GM18498 (cell line): ENCODE measurements around the gene SLC12A5.
A peak's percentile ranks its signal among the peaks of the same experiment; 100 is the strongest.
"Not testable (repeated sequence)": the region's sequence is repeated elsewhere in the genome, so short reads cannot be mapped to it uniquely, and the experiment has no call there.

Source experiments
- ATAC-seq: cut with Tn5 transposase; IDR thresholded peaks from one replicate; pipeline ENCODE4 v1.9.1; 2021; ENCODE audit warnings: mild to moderate bottlenecking, moderate library complexity; ENCODE audit not compliant: unreplicated experiment

Gene SLC12A5

GRCh38 chr20:46028772-46029371 lies at the start of gene SLC12A5:
Gene SLC12A5 (plus strand): TSS chr20:46029215. CDS start chr20:46029345, 130 bp downstream.
- ATAC-seq, result no peak

GRCh38 chr20:45981261-45981660 lies 47.8 kb upstream of the SLC12A5 start:
- ATAC-seq, result no peak

GRCh38 chr20:45983279-45983743 lies 45.7 kb upstream of the SLC12A5 start:
- no peak for ATAC-seq

- ATAC-seq, result no peak
These were observed 43.4 kb upstream of the SLC12A5 start for GRCh38 chr20:45985573-45985972.

- ATAC-seq, result peak; percentile 56
These were observed 41.8 kb upstream of the SLC12A5 start for GRCh38 chr20:45987108-45987780.

GRCh38 chr20:45988830-45989229 lies 40.2 kb upstream of the SLC12A5 start:
- ATAC-seq, result not testable (repeated sequence)

- ATAC-seq, result no peak
These were observed 37.4 kb upstream of the SLC12A5 start for GRCh38 chr20:45991616-45992015.

GRCh38 chr20:45993197-45993951 lies 35.6 kb upstream of the SLC12A5 start:
- ATAC-seq, result no peak

GRCh38 chr20:45994761-45995493 lies 34.1 kb upstream of the SLC12A5 start:
- no peak for ATAC-seq

GRCh38 chr20:45995495-45996097 lies 33.4 kb upstream of the SLC12A5 start:
- ATAC-seq, result not testable (repeated sequence)

- ATAC-seq, result no peak
These were observed 31.8 kb upstream of the SLC12A5 start for GRCh38 chr20:45997187-45997586.

GRCh38 chr20:45998337-45998736 lies 30.7 kb upstream of the SLC12A5 start:
- no peak for ATAC-seq

GRCh38 chr20:45998761-45999160 lies 30.3 kb upstream of the SLC12A5 start:
- ATAC-seq, result no peak

- no peak for ATAC-seq
These were observed 29.3 kb upstream of the SLC12A5 start for GRCh38 chr20:45999557-46000261.

GRCh38 chr20:46000262-46000996 lies 28.6 kb upstream of the SLC12A5 start:
- ATAC-seq, result no peak

GRCh38 chr20:46001498-46001897 lies 27.5 kb upstream of the SLC12A5 start:
- no peak for ATAC-seq

- no peak for ATAC-seq
These were observed 27.0 kb upstream of the SLC12A5 start for GRCh38 chr20:46002008-46002407.

- no peak for ATAC-seq
These were observed 24.8 kb upstream of the SLC12A5 start for GRCh38 chr20:46004187-46004586.

GRCh38 chr20:46004889-46005473 lies 24.0 kb upstream of the SLC12A5 start:
- no peak for ATAC-seq
